K562 (cell line): ENCODE measurements around the gene MYH11. TPM values are rescaled to one million over a fixed set of nuclear protein-coding genes. Genes with fewer than 3 reads are reported as not detected.
A peak's percentile ranks its signal among the peaks of the same experiment; 100 is the strongest.

Experiments
- BACH1 ChIP-seq: fragments of 200-800 bp; sonication (Bioruptor generic); IDR thresholded peaks from 2 replicates; pipeline ENCODE4 v1.6.1; 2016; ENCODE audit warnings: missing genetic modification characterization, missing compliant biosample characterization
- CREB1 ChIP-seq, 2 experiments: sonication (generic) in 1 of 2; formaldehyde crosslinking in 1 of 2; IDR thresholded peaks; 2 replicates each; pipeline versions ENCODE4 v1.6.1 to v1.8.0; 2012 to 2022; ENCODE audit warnings: inconsistent platforms in 1 of 2, mild to moderate bottlenecking in 1 of 2, missing genetic modification reagents in 1 of 2, moderate library complexity in 1 of 2
- CREM ChIP-seq: IDR thresholded peaks from 2 replicates; pipeline ENCODE4 v1.6.1; 2014; ENCODE audit warnings: antibody characterized with exemption, low read depth
- ESRRA ChIP-seq: fragments of 450-650 bp; IDR thresholded peaks from 2 replicates; pipeline ENCODE4 v1.6.1; 2014; ENCODE audit warnings: low read depth, mild to moderate bottlenecking, moderate library complexity, borderline replicate concordance
- HOXB6 ChIP-seq: fragments of 250-450 bp; sonication (Bioruptor Pico); IDR thresholded peaks from 2 replicates; pipeline ENCODE4 v1.5.1; 2022; ENCODE audit warnings: mild to moderate bottlenecking, borderline replicate concordance
- NEUROD1 ChIP-seq: fragments of 150-350 bp; IDR thresholded peaks from 2 replicates; pipeline ENCODE4 v1.6.1; 2014; ENCODE audit warnings: borderline replicate concordance, low read length, low read depth; ENCODE audit not compliant: partially characterized antibody
- NFRKB ChIP-seq: fragments of 450-650 bp; IDR thresholded peaks from 2 replicates; pipeline ENCODE4 v1.6.1; 2016; ENCODE audit warnings: low read depth
- SREBF1 ChIP-seq: fragments of 150-350 bp; IDR thresholded peaks from 2 replicates; pipeline ENCODE4 v1.6.1; 2014; ENCODE audit warnings: antibody characterized with exemption, low read depth, low read length, borderline replicate concordance
- YY1 ChIP-seq, 3 experiments: IDR thresholded peaks; 2 replicates each; pipeline ENCODE4 v1.6.1; 2011; ENCODE audit warnings: low read length in 2 of 3, mild to moderate bottlenecking in 2 of 3, moderate library complexity in 2 of 3, borderline replicate concordance in 1 of 3, control low read depth in 1 of 3, low read depth in 1 of 3; ENCODE audit not compliant: insufficient read depth in 3 of 3, insufficient replicate concordance in 2 of 3, control insufficient read depth in 1 of 3, insufficient read length in 1 of 3; ENCODE audit errors: extremely low read depth in 1 of 3
- ZNF282 ChIP-seq: sonication (generic); formaldehyde crosslinking; IDR thresholded peaks from 2 replicates; pipeline ENCODE4 v1.8.1; 2023; ENCODE audit warnings: missing genetic modification reagents
- polyA plus RNA-seq, 8 experiments: library from polyadenylated mRNA; depleted of rRNA in 4 of 8; stranded (reverse) in 5 of 8; unstranded in 3 of 8; fragments of >200 nt; fragmentation: Nextera tagmentation in 2 of 8; fragmentation: Illumina TruSeq in 1 of 8; extraction: Ambion mirVana in 2 of 8; extraction: Trizol in 1 of 8; gene quantifications; 2 replicates each; pipeline versions ENCODE4 v1.2.1 to v1.2.3, GENCODE V29; 2011 to 2014; ENCODE audit warnings: inconsistent platforms in 1 of 8, missing spikeins in 1 of 8
- total RNA-seq, 7 experiments: library from RNA; depleted of rRNA in 6 of 7; stranded (reverse); fragments of >200 nt in 6 of 7; fragmentation: Illumina TruSeq in 2 of 7; extraction: Trizol in 2 of 7; gene quantifications; 2 replicates each; pipeline versions ENCODE4 v1.2.1 to v1.2.3, GENCODE V29; 2011 to 2021; ENCODE audit warnings: low replicate concordance in 1 of 7
- TF ChIP-seq, protein P1 (sequence below), 2 experiments: fragments of 450-650 bp in 1 of 2; sonication (generic) in 1 of 2; formaldehyde crosslinking in 1 of 2; IDR thresholded peaks; 2 replicates each; pipeline versions ENCODE4 v1.7.1 to v1.9.0; 2016 to 2022; ENCODE audit warnings: inconsistent platforms in 1 of 2, mild to moderate bottlenecking in 1 of 2, missing genetic modification reagents in 1 of 2
- TF ChIP-seq, protein P2 (sequence below): fragments of 450-650 bp; conservative IDR thresholded peaks from 2 replicates; pipeline ENCODE4 v1.6.1; 2016; ENCODE audit warnings: missing genetic modification characterization, low read depth, mild to moderate bottlenecking, control low read depth, missing compliant biosample characterization

MYH11 gene
- total and polyA plus RNA-seq, 9 of the 15 experiments (the other 6 are each of a cell fraction or from before 2014, with no cell fraction given), result 0.05 to 0.47 (median 0.08) TPM; not detected in 5

DNA sequence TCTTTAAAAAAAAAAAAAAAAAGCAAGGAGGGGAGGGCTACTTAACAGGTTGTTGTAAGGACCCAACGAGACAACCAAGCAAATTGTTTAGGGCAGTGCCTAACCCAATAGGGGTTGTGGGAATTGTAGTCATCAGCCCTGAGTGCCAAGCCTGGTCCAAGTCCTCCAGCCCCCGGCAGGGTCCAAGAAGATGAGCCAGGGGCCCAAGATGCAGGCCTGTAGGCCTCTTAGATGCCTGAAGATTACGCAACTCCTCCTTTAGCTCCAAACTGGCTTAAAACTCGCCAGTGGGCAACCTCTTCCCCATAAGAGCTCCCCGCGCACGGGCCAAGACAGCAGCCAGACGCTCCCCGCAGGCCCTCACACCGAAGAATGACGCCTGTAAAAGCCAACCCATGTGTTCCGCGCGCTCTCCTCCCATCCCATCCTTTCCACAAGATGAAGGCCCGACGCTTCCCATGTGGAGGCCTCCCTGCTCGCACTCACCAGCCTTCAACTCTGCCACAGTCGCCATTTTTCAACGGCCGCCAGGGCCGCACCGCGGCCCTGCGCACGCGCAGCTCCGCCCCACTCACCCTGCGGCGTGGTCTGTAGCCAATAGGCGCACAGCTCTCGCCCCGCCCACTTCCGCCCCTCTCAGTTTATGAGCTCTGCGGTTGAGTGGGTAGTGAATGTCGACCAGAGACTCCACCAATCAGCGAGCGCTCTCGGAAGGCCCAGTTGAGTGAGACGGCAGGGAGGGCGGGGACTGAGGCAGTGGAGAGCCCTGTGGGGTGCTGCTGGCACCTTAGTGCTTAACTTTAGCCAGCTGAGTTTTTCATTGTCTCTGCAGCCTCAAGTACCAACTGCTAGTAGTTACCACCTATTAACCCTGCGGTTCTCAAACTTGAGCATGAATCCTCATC is 31.5 kb upstream of the MYH11 start, which contains the start of gene CEP20 (continued):
- TF ChIP-seq YY1 (IDR thresholded peaks at IDR 0.05; ENCODE audit: borderline replicate concordance in 1 of 3, control insufficient read depth in 1 of 3, extremely low read depth in 1 of 3, insufficient read depth in 3 of 3, insufficient read length in 1 of 3, insufficient replicate concordance in 2 of 3, low read depth in 1 of 3, low read length in 2 of 3) (peak; percentile 86 to 97 (median 95)), ZNF282 (CRISPR knock-in tag) (no peak), NEUROD1 (peak; percentile 15), BACH1 (tag) (no peak), SREBF1 (no peak), HOXB6 (no peak), CREB1 (IDR thresholded peaks at IDR 0.05) (no peak), CREB1 (CRISPR knock-in tag; IDR thresholded peaks at IDR 0.05) (0 out of 2 replicates have a peak, but pooled peaks have one; percentile 25), ESRRA (peak; percentile 81; the same call in 1 of the 2 replicates), NFRKB (peak; percentile 96), CREM (peak; percentile 22; the same call in 1 of the 2 replicates)
- TF ChIP-seq, protein P1, sequence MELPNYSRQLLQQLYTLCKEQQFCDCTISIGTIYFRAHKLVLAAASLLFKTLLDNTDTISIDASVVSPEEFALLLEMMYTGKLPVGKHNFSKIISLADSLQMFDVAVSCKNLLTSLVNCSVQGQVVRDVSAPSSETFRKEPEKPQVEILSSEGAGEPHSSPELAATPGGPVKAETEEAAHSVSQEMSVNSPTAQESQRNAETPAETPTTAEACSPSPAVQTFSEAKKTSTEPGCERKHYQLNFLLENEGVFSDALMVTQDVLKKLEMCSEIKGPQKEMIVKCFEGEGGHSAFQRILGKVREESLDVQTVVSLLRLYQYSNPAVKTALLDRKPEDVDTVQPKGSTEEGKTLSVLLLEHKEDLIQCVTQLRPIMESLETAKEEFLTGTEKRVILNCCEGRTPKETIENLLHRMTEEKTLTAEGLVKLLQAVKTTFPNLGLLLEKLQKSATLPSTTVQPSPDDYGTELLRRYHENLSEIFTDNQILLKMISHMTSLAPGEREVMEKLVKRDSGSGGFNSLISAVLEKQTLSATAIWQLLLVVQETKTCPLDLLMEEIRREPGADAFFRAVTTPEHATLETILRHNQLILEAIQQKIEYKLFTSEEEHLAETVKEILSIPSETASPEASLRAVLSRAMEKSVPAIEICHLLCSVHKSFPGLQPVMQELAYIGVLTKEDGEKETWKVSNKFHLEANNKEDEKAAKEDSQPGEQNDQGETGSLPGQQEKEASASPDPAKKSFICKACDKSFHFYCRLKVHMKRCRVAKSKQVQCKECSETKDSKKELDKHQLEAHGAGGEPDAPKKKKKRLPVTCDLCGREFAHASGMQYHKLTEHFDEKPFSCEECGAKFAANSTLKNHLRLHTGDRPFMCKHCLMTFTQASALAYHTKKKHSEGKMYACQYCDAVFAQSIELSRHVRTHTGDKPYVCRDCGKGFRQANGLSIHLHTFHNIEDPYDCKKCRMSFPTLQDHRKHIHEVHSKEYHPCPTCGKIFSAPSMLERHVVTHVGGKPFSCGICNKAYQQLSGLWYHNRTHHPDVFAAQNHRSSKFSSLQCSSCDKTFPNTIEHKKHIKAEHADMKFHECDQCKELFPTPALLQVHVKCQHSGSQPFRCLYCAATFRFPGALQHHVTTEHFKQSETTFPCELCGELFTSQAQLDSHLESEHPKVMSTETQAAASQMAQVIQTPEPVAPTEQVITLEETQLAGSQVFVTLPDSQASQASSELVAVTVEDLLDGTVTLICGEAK (IDR thresholded peaks at IDR 0.05), result no peak
- TF ChIP-seq, protein P1 (CRISPR knock-in tag; IDR thresholded peaks at IDR 0.05), result no peak
- TF ChIP-seq, protein P2, sequence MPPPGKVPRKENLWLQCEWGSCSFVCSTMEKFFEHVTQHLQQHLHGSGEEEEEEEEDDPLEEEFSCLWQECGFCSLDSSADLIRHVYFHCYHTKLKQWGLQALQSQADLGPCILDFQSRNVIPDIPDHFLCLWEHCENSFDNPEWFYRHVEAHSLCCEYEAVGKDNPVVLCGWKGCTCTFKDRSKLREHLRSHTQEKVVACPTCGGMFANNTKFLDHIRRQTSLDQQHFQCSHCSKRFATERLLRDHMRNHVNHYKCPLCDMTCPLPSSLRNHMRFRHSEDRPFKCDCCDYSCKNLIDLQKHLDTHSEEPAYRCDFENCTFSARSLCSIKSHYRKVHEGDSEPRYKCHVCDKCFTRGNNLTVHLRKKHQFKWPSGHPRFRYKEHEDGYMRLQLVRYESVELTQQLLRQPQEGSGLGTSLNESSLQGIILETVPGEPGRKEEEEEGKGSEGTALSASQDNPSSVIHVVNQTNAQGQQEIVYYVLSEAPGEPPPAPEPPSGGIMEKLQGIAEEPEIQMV (tag), result no peak
